ENCODE results near the gene KIRREL3.

GRCh38 chr11:126585388-126585773 lies 415.2 kb downstream of the KIRREL3 start:
- TF ChIP-seq CTCF (conservative IDR thresholded peaks at IDR 0.05) (no peak), ZFX (IDR thresholded peaks at IDR 0.05) (no peak)
